ENCODE results near the gene ETV6. TPM values are rescaled to one million over a fixed set of nuclear protein-coding genes. Genes with fewer than 3 reads are reported as not detected.

The ETV6 gene
- total RNA-seq, 1 experiment from 2014 or later, result 14.1 TPM

GRCh38 chr12:11655842-11656241, 6.4 kb downstream of the ETV6 start:
- Histone ChIP-seq H3K9me2 (ENCODE audit: insufficient read depth) (no peaks in the 10 kb centered on the region), H3K9me3 (ENCODE audit: control insufficient read depth in 1 of 2, insufficient read depth in 1 of 2, low read depth in 1 of 2, low read length in 2 of 2) (no peaks in the 10 kb centered on the region), H3K36me3 (ENCODE audit: control insufficient read depth in 1 of 2, insufficient read depth in 2 of 2, low read length in 2 of 2) (no peaks in the 10 kb centered on the region), H3K27ac (ENCODE audit: low read depth, low read length) (no peak overlapping the region), H4K20me1 (ENCODE audit: insufficient read depth) (no peaks in the 10 kb centered on the region), H2AFZ (ENCODE audit: low read depth, low read length, poor library complexity, severe bottlenecking) (no peak overlapping the region), H3K79me2 (ENCODE audit: insufficient read depth, low read length) (0 out of 2 replicates have a peak, but pooled peaks cover 6% of the 10 kb centered on the region), H3K9ac (ENCODE audit: low read length) (no peak overlapping the region), H3K4me2 (ENCODE audit: low read length) (no peak overlapping the region), H3K4me3 (replicated peaks in 1 of 2; ENCODE audit: low read depth in 1 of 2, low read length in 2 of 2) (no peak overlapping the region), H3K4me1 (ENCODE audit: control insufficient read depth in 1 of 2, insufficient read depth in 2 of 2, low read length in 2 of 2) (peaks cover 16 to 34% of the 10 kb centered on the region in 2 experiments; a peak in 3 of 4 replicates), H3K27me3 (ENCODE audit: insufficient read depth, low read length) (no peaks in the 10 kb centered on the region)
- ChIA-PET POLR2A (no interaction called here), RAD21 (ENCODE audit: low non-redundant PET in 1 of 2, low total read pairs in 2 of 2, uncharacterized antibody in 2 of 2, unreplicated experiment in 2 of 2) (no interaction called here), CTCF (no interaction called here)
- DNase-seq (ENCODE audit: low read depth, low spot score) (no peak), ATAC-seq (no peak)
- intact Hi-C loops (cut with micrococcal nuclease), result no loop called here
- TF ChIP-seq EZH2 (IDR thresholded peaks at IDR 0.05), result no peak
- no peak for TF ChIP-seq ELF1 (IDR thresholded peaks at IDR 0.05; ENCODE audit: borderline replicate concordance, low read depth)
- TF ChIP-seq SP1 (IDR thresholded peaks at IDR 0.05; ENCODE audit: low read depth), result no peak
- no peak for TF ChIP-seq CEBPB (IDR thresholded peaks at IDR 0.05; ENCODE audit: low read depth)
- TF ChIP-seq POLR2AphosphoS5 (IDR thresholded peaks at IDR 0.05; ENCODE audit: low read depth, low read length), result no peak
- TF ChIP-seq REST (IDR thresholded peaks at IDR 0.05; ENCODE audit: low read depth), result no peak
- BruUV-seq (replicated peaks), result no TSS peak

- no TSS peak for BruUV-seq (replicated peaks)
- RAD21 ChIA-PET (ENCODE audit: low non-redundant PET in 1 of 2, low total read pairs in 2 of 2, uncharacterized antibody in 2 of 2, unreplicated experiment in 2 of 2), result no interaction called here
- no peak overlapping the region for H2AFZ ChIP-seq (ENCODE audit: low read depth, low read length, poor library complexity, severe bottlenecking)
- no peaks in the 10 kb centered on the region for H3K27me3 ChIP-seq (ENCODE audit: insufficient read depth, low read length)
- intact Hi-C loops (cut with micrococcal nuclease), result no loop called here
- H3K36me3 ChIP-seq (ENCODE audit: control insufficient read depth in 1 of 2, insufficient read depth in 2 of 2, low read length in 2 of 2), result no peaks in the 10 kb centered on the region
- CTCF ChIA-PET, result no interaction called here
- H3K4me3 ChIP-seq (replicated peaks in 1 of 2; ENCODE audit: low read depth in 1 of 2, low read length in 2 of 2), result no peak overlapping the region
- POLR2A ChIA-PET, result no interaction called here
- no peaks in the 10 kb centered on the region for H3K9me2 ChIP-seq (ENCODE audit: insufficient read depth)
- H3K79me2 ChIP-seq (ENCODE audit: insufficient read depth, low read length), result 0 out of 2 replicates have a peak, but pooled peaks cover 6% of the 10 kb centered on the region
- peaks cover 15 to 37% of the 10 kb centered on the region in 2 experiments; a peak in 3 of 4 replicates for H3K4me1 ChIP-seq (ENCODE audit: control insufficient read depth in 1 of 2, insufficient read depth in 2 of 2, low read length in 2 of 2)
- no peak overlapping the region for H3K4me2 ChIP-seq (ENCODE audit: low read length)
- no peak overlapping the region for H3K27ac ChIP-seq (ENCODE audit: low read depth, low read length)
- no peaks in the 10 kb centered on the region for H3K9me3 ChIP-seq (ENCODE audit: control insufficient read depth in 1 of 2, insufficient read depth in 1 of 2, low read depth in 1 of 2, low read length in 2 of 2)
- H3K9ac ChIP-seq (ENCODE audit: low read length), result no peak overlapping the region
- no peaks in the 10 kb centered on the region for H4K20me1 ChIP-seq (ENCODE audit: insufficient read depth)
- ATAC-seq (no peak), DNase-seq (ENCODE audit: low read depth, low spot score) (no peak)
- TF ChIP-seq CTCF (IDR thresholded peaks at IDR 0.05 in 2 of 3, conservative IDR thresholded peaks at IDR 0.05 in 1 of 3; ENCODE audit: borderline replicate concordance in 1 of 3, insufficient read depth in 1 of 3, low read depth in 2 of 3, low read length in 2 of 3) (no peak), YY1 (IDR thresholded peaks at IDR 0.05; ENCODE audit: extremely low read depth, insufficient replicate concordance, low read depth, low read length) (no peak), SP1 (IDR thresholded peaks at IDR 0.05; ENCODE audit: low read depth) (no peak), CEBPB (IDR thresholded peaks at IDR 0.05; ENCODE audit: low read depth) (no peak), SRF (IDR thresholded peaks at IDR 0.05; ENCODE audit: low read depth) (no peak), REST (IDR thresholded peaks at IDR 0.05; ENCODE audit: low read depth) (no peak), ELF1 (IDR thresholded peaks at IDR 0.05; ENCODE audit: borderline replicate concordance, low read depth) (no peak), EZH2phosphoT487 (IDR thresholded peaks at IDR 0.05; ENCODE audit: borderline replicate concordance) (no peak)
Measured at GRCh38 chr12:11656550-11656949, 7.1 kb downstream of the ETV6 start.
